WTC11 (cell line): ENCODE data around the gene FRMD4A. TPM values are rescaled to one million over a fixed set of nuclear protein-coding genes. Genes with fewer than 3 reads are reported as not detected.

Experiments used
- ATAC-seq: fragments of 200-7000 bp; cut with Tn5 transposase; 2 replicates; pipeline ENCODE4 v1.10.0; 2021; ENCODE audit warnings: mild to moderate bottlenecking, moderate library complexity
- CTCF ChIA-PET: fragments of 300-600 bp; sonication (Branson Sonifier 250); formaldehyde crosslinking; loops from one replicate; lab custom pipeline; 2021; ENCODE audit warnings: antibody characterized with exemption; lab: Charles Lee
- POLR2A ChIA-PET: fragments of 350-600 bp; sonication (Branson Sonifier 250); formaldehyde crosslinking; loops from one replicate; lab custom pipeline; 2021; ENCODE audit warnings: antibody characterized with exemption; lab: Charles Lee
- DNase-seq: peaks from one replicate; pipeline ENCODE4 v3.0.0; 2021; ENCODE audit warnings: low spot score
- H3K27ac Mint-ChIP-seq: 2 replicates; pipeline ENCODE4 v1.8.0; 2021; ENCODE audit warnings: mixed read lengths
- H3K27me3 Mint-ChIP-seq: 2 replicates; pipeline ENCODE4 v1.8.0; 2021; ENCODE audit warnings: low read depth, mild to moderate bottlenecking, moderate library complexity, mixed read lengths
- H3K36me3 Mint-ChIP-seq: 2 replicates; pipeline ENCODE4 v1.8.0; 2021; ENCODE audit warnings: mixed read lengths
- H3K4me1 Mint-ChIP-seq: 2 replicates; pipeline ENCODE4 v1.8.0; 2022; ENCODE audit warnings: mixed read lengths
- H3K4me3 Mint-ChIP-seq: 2 replicates; pipeline ENCODE4 v1.8.0; 2021; ENCODE audit warnings: mild to moderate bottlenecking, moderate library complexity, mixed read lengths
- H3K9me3 Mint-ChIP-seq: 2 replicates; pipeline ENCODE4 v1.8.0; 2021; ENCODE audit warnings: mixed read lengths
- GABPB1 ChIP-seq: sonication (generic); formaldehyde crosslinking; IDR thresholded peaks from 2 replicates; pipeline ENCODE4 v1.8.1; 2023; ENCODE audit warnings: mild to moderate bottlenecking, missing genetic modification reagents
- GRHL2 ChIP-seq: fragments of 250-450 bp; sonication (Bioruptor Pico); IDR thresholded peaks from 2 replicates; pipeline ENCODE4 v1.8.0; 2022; ENCODE audit warnings: mild to moderate bottlenecking, moderate library complexity; ENCODE audit not compliant: insufficient replicate concordance, severe bottlenecking
- IRF2 ChIP-seq: sonication (generic); formaldehyde crosslinking; IDR thresholded peaks from 2 replicates; pipeline ENCODE4 v1.8.0; 2022; ENCODE audit warnings: low read depth, missing genetic modification reagents, borderline replicate concordance
- NFATC4 ChIP-seq: fragments of 250-450 bp; sonication (Bioruptor Pico); IDR thresholded peaks from 2 replicates; pipeline ENCODE4 v1.9.0; 2021; ENCODE audit warnings: mild to moderate bottlenecking
- NR2C2 ChIP-seq: sonication (generic); formaldehyde crosslinking; IDR thresholded peaks from 2 replicates; pipeline ENCODE4 v1.8.0; 2022; ENCODE audit warnings: mild to moderate bottlenecking, missing genetic modification reagents
- PRRX2 ChIP-seq: fragments of 250-450 bp; sonication (Bioruptor Pico); IDR thresholded peaks from 2 replicates; pipeline ENCODE4 v1.8.0; 2021; ENCODE audit warnings: mild to moderate bottlenecking
- SMAD3 ChIP-seq: sonication (generic); formaldehyde crosslinking; IDR thresholded peaks from 2 replicates; pipeline ENCODE4 v1.8.0; 2022; ENCODE audit warnings: missing genetic modification reagents, mild to moderate bottlenecking, borderline replicate concordance
- SOX15 ChIP-seq: fragments of 250-450 bp; sonication (Bioruptor Pico); IDR thresholded peaks from 2 replicates; pipeline ENCODE4 v1.9.0; 2021; ENCODE audit warnings: mild to moderate bottlenecking
- SP1 ChIP-seq: sonication (generic); formaldehyde crosslinking; conservative IDR thresholded peaks from 2 replicates; pipeline ENCODE4 v1.8.1; 2022; ENCODE audit warnings: missing genetic modification reagents
- TP53 ChIP-seq: sonication (generic); formaldehyde crosslinking; IDR thresholded peaks from 2 replicates; pipeline ENCODE4 v1.8.1; 2023; ENCODE audit warnings: mild to moderate bottlenecking, missing genetic modification reagents
- ZNF121 ChIP-seq: sonication (generic); formaldehyde crosslinking; IDR thresholded peaks from 2 replicates; pipeline ENCODE4 v1.8.0; 2023; ENCODE audit warnings: missing genetic modification reagents
- ZNF423 ChIP-seq: fragments of 250-450 bp; sonication (Bioruptor Pico); IDR thresholded peaks from 2 replicates; pipeline ENCODE4 v2.1.2; 2022; ENCODE audit warnings: mild to moderate bottlenecking, moderate library complexity
- total RNA-seq: library from RNA; stranded (reverse); gene quantifications from 3 replicates; pipeline ENCODE4 v1.2.3, GENCODE V29; 2021
- TF ChIP-seq, protein P1 (sequence below): sonication (generic); formaldehyde crosslinking; IDR thresholded peaks from 2 replicates; pipeline ENCODE4 v1.8.0; 2022; ENCODE audit warnings: mild to moderate bottlenecking, missing genetic modification reagents
- TF ChIP-seq, protein P2 (sequence below): sonication (generic); formaldehyde crosslinking; conservative IDR thresholded peaks from 2 replicates; pipeline ENCODE4 v1.8.1; 2022; ENCODE audit warnings: mild to moderate bottlenecking, missing genetic modification reagents
- TF ChIP-seq, protein P3 (sequence below): sonication (generic); formaldehyde crosslinking; IDR thresholded peaks from 2 replicates; pipeline ENCODE4 v1.8.0; 2022; ENCODE audit warnings: mild to moderate bottlenecking, missing genetic modification reagents
- TF ChIP-seq, protein P4 (sequence below): sonication (generic); formaldehyde crosslinking; IDR thresholded peaks from 2 replicates; pipeline ENCODE4 v1.8.0; 2023; ENCODE audit warnings: missing genetic modification reagents
- TF ChIP-seq, protein P5 (sequence below): sonication (generic); formaldehyde crosslinking; IDR thresholded peaks from 2 replicates; pipeline ENCODE4 v1.8.1; 2022; ENCODE audit warnings: low read depth, mild to moderate bottlenecking, moderate library complexity, missing genetic modification reagents, borderline replicate concordance
- TF ChIP-seq, protein P6 (sequence below): sonication (generic); formaldehyde crosslinking; IDR thresholded peaks from 2 replicates; pipeline ENCODE4 v1.8.1; 2023; ENCODE audit warnings: mild to moderate bottlenecking, missing genetic modification reagents, moderate library complexity
- TF ChIP-seq, protein P7 (sequence below): sonication (generic); formaldehyde crosslinking; IDR thresholded peaks from 2 replicates; pipeline ENCODE4 v1.8.0; 2023; ENCODE audit warnings: missing genetic modification reagents, mild to moderate bottlenecking, borderline replicate concordance
- TF ChIP-seq, protein P8 (sequence below): fragments of 250-450 bp; sonication (Bioruptor Pico); IDR thresholded peaks from 2 replicates; pipeline ENCODE4 v1.9.0; 2021; ENCODE audit warnings: mild to moderate bottlenecking
- TF ChIP-seq, protein P9 (sequence below): fragments of 200-600 bp; IDR thresholded peaks from 2 replicates; pipeline ENCODE4 v1.8.0; 2022; ENCODE audit warnings: antibody characterized with exemption

FRMD4A gene
- total RNA-seq, 1 experiment from 2014 or later: 35.5 TPM

DNA sequence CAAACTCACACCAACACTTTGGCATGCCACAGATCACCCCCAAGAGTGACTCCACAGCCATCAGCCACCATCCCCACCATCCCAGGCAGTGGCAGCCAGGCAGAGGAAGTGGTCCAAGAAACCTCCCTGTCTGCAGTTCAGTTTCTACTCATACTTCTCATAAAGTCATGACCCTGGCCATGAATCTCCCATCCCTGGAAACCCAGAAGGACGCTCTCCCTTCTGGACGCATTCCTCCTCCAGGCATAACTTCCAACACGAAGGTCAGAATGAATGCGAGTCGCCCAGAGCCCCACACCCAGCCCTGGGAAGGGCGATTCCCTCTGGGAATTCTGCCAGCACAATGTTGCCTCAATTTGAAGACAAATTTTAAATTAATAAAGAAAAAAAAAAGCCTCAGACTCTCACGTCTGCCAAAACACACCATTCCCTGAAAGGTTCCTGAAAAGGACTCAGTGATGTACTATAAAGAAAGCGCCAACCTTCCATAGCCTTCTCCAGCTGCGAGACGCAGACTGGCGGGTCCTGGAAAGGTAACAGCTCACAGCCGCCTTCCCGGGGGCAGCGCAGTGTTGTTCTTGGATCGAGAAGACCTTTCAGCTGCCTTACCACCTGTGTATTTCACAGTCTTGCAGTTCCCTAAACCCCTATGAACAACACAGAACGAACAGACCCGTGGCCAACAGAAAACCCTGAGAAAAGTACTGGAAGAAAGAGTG, 307.6 kb downstream of the FRMD4A start:
- Mint-ChIP-seq H3K4me1 (peaks cover 9% of the 10 kb centered on the region), H3K27me3 (no peaks in the 10 kb centered on the region), H3K36me3 (peaks cover 3% of the 10 kb centered on the region; the same call in 1 of the 2 replicates), H3K9me3 (peaks cover 8% of the 10 kb centered on the region), H3K27ac (no peak overlapping the region), H3K4me3 (no peak overlapping the region)
- no peak; the same call in 1 of the 2 replicates for ATAC-seq
- TF ChIP-seq, protein P1, sequence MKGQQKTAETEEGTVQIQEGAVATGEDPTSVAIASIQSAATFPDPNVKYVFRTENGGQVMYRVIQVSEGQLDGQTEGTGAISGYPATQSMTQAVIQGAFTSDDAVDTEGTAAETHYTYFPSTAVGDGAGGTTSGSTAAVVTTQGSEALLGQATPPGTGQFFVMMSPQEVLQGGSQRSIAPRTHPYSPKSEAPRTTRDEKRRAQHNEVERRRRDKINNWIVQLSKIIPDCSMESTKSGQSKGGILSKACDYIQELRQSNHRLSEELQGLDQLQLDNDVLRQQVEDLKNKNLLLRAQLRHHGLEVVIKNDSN (CRISPR knock-in tag): no peak
- TF ChIP-seq PRRX2 (CRISPR knock-in tag) (no peak), SOX15 (CRISPR knock-in tag) (no peak), ZNF121 (CRISPR knock-in tag) (no peak), GRHL2 (CRISPR knock-in tag) (no peak), TP53 (CRISPR knock-in tag) (no peak)
- TF ChIP-seq, protein P2, sequence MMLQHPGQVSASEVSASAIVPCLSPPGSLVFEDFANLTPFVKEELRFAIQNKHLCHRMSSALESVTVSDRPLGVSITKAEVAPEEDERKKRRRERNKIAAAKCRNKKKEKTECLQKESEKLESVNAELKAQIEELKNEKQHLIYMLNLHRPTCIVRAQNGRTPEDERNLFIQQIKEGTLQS: no peak
- TF ChIP-seq, protein P3, sequence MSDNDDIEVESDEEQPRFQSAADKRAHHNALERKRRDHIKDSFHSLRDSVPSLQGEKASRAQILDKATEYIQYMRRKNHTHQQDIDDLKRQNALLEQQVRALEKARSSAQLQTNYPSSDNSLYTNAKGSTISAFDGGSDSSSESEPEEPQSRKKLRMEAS (CRISPR knock-in tag): no peak
- TF ChIP-seq, protein P4, sequence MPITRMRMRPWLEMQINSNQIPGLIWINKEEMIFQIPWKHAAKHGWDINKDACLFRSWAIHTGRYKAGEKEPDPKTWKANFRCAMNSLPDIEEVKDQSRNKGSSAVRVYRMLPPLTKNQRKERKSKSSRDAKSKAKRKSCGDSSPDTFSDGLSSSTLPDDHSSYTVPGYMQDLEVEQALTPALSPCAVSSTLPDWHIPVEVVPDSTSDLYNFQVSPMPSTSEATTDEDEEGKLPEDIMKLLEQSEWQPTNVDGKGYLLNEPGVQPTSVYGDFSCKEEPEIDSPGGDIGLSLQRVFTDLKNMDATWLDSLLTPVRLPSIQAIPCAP (CRISPR knock-in tag): no peak
- TF ChIP-seq, protein P5, sequence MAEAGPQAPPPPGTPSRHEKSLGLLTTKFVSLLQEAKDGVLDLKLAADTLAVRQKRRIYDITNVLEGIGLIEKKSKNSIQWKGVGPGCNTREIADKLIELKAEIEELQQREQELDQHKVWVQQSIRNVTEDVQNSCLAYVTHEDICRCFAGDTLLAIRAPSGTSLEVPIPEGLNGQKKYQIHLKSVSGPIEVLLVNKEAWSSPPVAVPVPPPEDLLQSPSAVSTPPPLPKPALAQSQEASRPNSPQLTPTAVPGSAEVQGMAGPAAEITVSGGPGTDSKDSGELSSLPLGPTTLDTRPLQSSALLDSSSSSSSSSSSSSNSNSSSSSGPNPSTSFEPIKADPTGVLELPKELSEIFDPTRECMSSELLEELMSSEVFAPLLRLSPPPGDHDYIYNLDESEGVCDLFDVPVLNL (CRISPR knock-in tag): no peak
- TF ChIP-seq, protein P6, sequence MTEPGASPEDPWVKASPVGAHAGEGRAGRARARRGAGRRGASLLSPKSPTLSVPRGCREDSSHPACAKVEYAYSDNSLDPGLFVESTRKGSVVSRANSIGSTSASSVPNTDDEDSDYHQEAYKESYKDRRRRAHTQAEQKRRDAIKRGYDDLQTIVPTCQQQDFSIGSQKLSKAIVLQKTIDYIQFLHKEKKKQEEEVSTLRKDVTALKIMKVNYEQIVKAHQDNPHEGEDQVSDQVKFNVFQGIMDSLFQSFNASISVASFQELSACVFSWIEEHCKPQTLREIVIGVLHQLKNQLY: no peak
- ChIA-PET CTCF (interaction anchor here (1.1 kb wide), 1 partner anchor 9 kb away, joined by 4 read pairs; no protein-coding TSS in a partner anchor), POLR2A (no interaction called here)
- no peak for DNase-seq

DNA sequence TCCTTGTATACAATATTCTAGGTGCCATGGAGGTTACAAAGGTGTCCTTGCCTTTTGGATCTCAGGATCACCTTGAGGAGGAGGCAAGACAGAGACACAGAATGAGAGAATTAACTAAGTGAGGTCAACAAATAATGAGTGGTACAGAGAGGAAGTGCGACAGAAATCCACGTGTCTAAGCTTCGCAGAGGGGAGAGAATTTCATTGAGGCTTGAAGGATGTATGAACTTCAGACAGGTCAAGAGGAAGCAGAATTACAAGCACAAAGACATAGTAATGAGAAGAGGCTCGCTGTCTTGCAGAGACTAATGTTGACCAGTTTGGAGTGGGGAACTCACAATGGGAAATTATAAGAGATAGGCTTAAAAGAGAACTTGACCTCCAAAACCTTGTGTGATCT, 308.7 kb downstream of the FRMD4A start:
- ATAC-seq (no peak), DNase-seq (no peak)
- Mint-ChIP-seq H3K9me3 (peaks cover 8% of the 10 kb centered on the region), H3K27me3 (no peaks in the 10 kb centered on the region), H3K27ac (no peak overlapping the region), H3K36me3 (peaks cover 3% of the 10 kb centered on the region; the same call in 1 of the 2 replicates), H3K4me1 (peaks cover 9% of the 10 kb centered on the region), H3K4me3 (no peak overlapping the region)
- ChIA-PET CTCF (interaction anchor here (1.4 kb wide), 1 partner anchor 11 kb away, joined by 7 read pairs; no protein-coding TSS in a partner anchor), POLR2A (no interaction called here)
- TF ChIP-seq GABPB1 (CRISPR knock-in tag) (no peak), NFATC4 (CRISPR knock-in tag) (no peak), SMAD3 (CRISPR knock-in tag) (no peak), TP53 (CRISPR knock-in tag) (no peak), SP1 (no peak), IRF2 (no peak), ZNF423 (no peak), NR2C2 (CRISPR knock-in tag) (no peak)
- TF ChIP-seq, protein P7, sequence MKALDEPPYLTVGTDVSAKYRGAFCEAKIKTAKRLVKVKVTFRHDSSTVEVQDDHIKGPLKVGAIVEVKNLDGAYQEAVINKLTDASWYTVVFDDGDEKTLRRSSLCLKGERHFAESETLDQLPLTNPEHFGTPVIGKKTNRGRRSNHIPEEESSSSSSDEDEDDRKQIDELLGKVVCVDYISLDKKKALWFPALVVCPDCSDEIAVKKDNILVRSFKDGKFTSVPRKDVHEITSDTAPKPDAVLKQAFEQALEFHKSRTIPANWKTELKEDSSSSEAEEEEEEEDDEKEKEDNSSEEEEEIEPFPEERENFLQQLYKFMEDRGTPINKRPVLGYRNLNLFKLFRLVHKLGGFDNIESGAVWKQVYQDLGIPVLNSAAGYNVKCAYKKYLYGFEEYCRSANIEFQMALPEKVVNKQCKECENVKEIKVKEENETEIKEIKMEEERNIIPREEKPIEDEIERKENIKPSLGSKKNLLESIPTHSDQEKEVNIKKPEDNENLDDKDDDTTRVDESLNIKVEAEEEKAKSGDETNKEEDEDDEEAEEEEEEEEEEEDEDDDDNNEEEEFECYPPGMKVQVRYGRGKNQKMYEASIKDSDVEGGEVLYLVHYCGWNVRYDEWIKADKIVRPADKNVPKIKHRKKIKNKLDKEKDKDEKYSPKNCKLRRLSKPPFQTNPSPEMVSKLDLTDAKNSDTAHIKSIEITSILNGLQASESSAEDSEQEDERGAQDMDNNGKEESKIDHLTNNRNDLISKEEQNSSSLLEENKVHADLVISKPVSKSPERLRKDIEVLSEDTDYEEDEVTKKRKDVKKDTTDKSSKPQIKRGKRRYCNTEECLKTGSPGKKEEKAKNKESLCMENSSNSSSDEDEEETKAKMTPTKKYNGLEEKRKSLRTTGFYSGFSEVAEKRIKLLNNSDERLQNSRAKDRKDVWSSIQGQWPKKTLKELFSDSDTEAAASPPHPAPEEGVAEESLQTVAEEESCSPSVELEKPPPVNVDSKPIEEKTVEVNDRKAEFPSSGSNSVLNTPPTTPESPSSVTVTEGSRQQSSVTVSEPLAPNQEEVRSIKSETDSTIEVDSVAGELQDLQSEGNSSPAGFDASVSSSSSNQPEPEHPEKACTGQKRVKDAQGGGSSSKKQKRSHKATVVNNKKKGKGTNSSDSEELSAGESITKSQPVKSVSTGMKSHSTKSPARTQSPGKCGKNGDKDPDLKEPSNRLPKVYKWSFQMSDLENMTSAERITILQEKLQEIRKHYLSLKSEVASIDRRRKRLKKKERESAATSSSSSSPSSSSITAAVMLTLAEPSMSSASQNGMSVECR (CRISPR knock-in tag): no peak
- TF ChIP-seq, protein P8, sequence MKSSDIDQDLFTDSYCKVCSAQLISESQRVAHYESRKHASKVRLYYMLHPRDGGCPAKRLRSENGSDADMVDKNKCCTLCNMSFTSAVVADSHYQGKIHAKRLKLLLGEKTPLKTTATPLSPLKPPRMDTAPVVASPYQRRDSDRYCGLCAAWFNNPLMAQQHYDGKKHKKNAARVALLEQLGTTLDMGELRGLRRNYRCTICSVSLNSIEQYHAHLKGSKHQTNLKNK (CRISPR knock-in tag): no peak
- TF ChIP-seq, protein P9, sequence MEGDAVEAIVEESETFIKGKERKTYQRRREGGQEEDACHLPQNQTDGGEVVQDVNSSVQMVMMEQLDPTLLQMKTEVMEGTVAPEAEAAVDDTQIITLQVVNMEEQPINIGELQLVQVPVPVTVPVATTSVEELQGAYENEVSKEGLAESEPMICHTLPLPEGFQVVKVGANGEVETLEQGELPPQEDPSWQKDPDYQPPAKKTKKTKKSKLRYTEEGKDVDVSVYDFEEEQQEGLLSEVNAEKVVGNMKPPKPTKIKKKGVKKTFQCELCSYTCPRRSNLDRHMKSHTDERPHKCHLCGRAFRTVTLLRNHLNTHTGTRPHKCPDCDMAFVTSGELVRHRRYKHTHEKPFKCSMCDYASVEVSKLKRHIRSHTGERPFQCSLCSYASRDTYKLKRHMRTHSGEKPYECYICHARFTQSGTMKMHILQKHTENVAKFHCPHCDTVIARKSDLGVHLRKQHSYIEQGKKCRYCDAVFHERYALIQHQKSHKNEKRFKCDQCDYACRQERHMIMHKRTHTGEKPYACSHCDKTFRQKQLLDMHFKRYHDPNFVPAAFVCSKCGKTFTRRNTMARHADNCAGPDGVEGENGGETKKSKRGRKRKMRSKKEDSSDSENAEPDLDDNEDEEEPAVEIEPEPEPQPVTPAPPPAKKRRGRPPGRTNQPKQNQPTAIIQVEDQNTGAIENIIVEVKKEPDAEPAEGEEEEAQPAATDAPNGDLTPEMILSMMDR: no peak
- TF ChIP-seq, protein P6: no peak
- TF ChIP-seq, protein P1 (CRISPR knock-in tag): no peak
